Amygdala (tissue), 56 donors: ENCODE results near the gene HMCN1.
"Not testable (repeated sequence)": the region's sequence is repeated elsewhere in the genome, so short reads cannot be mapped to it uniquely, and the experiment has no call there.

Source experiments
- DNase-seq, 56 donors: peaks; one replicate each; lab custom pipeline; 2025; lab: John Stamatoyannopoulos, UW

The HMCN1 gene

GRCh38 chr1:185735701-185736064 lies 1.5 kb downstream of the HMCN1 start:
- no peak for DNase-seq

GRCh38 chr1:185739967-185740366 lies 5.8 kb downstream of the HMCN1 start:
- DNase-seq: no peak

GRCh38 chr1:185741551-185741950 lies 7.4 kb downstream of the HMCN1 start:
- DNase-seq: no peak

- no peak for DNase-seq
Observed at GRCh38 chr1:185742403-185742802, 8.2 kb downstream of the HMCN1 start.

- DNase-seq: no peak
Observed at GRCh38 chr1:185745165-185745564, 11.0 kb downstream of the HMCN1 start.

GRCh38 chr1:185759061-185759460 lies 24.9 kb downstream of the HMCN1 start:
- DNase-seq: no peak

GRCh38 chr1:185761841-185762240 lies 27.6 kb downstream of the HMCN1 start:
- DNase-seq: no peak

GRCh38 chr1:185767508-185768120 lies 33.4 kb downstream of the HMCN1 start:
- DNase-seq: no peak

- DNase-seq: no peak
Observed at GRCh38 chr1:185768371-185768770, 34.2 kb downstream of the HMCN1 start.

- DNase-seq: no peak
Observed at GRCh38 chr1:185769136-185769535, 34.9 kb downstream of the HMCN1 start.

- DNase-seq: no peak
Observed at GRCh38 chr1:185774394-185774793, 40.2 kb downstream of the HMCN1 start.

GRCh38 chr1:185775501-185775900 lies 41.3 kb downstream of the HMCN1 start:
- DNase-seq: no peak

GRCh38 chr1:185776522-185776921 lies 42.3 kb downstream of the HMCN1 start:
- DNase-seq: no peak

GRCh38 chr1:185783860-185784259 lies 49.7 kb downstream of the HMCN1 start:
- not testable (repeated sequence) for DNase-seq

- no peak for DNase-seq
Observed at GRCh38 chr1:185785586-185785985, 51.4 kb downstream of the HMCN1 start.

- no peak for DNase-seq
Observed at GRCh38 chr1:185786524-185786923, 52.3 kb downstream of the HMCN1 start.

- DNase-seq: no peak
Observed at GRCh38 chr1:185787238-185787637, 53.0 kb downstream of the HMCN1 start.

- DNase-seq: no peak
Observed at GRCh38 chr1:185788386-185788785, 54.2 kb downstream of the HMCN1 start.

GRCh38 chr1:185789501-185790193 lies 55.5 kb downstream of the HMCN1 start:
- no peak for DNase-seq

GRCh38 chr1:185790194-185790735 lies 56.1 kb downstream of the HMCN1 start:
- no peak for DNase-seq

GRCh38 chr1:185792040-185792439 lies 57.8 kb downstream of the HMCN1 start:
- no peak for DNase-seq

- not testable (repeated sequence) for DNase-seq
Observed at GRCh38 chr1:185794495-185794894, 60.3 kb downstream of the HMCN1 start.
